SK-N-DZ (cell line): ENCODE data around the gene MCEE.

Experiments used
- small RNA-seq, 2 experiments: library from RNA; depleted of rRNA; stranded (forward); fragments of <200 nt; gene quantifications; one replicate each; pipeline ENCODE3, GENCODE V24; 2014

The MCEE gene

Small RNAs within 50 kb of the gene (small RNA-seq; reads per million reads assigned to genes)
- 0 reads per million in 2 experiments for gene AC007881.1
